ENCODE data around the gene MYO9B.

DNA sequence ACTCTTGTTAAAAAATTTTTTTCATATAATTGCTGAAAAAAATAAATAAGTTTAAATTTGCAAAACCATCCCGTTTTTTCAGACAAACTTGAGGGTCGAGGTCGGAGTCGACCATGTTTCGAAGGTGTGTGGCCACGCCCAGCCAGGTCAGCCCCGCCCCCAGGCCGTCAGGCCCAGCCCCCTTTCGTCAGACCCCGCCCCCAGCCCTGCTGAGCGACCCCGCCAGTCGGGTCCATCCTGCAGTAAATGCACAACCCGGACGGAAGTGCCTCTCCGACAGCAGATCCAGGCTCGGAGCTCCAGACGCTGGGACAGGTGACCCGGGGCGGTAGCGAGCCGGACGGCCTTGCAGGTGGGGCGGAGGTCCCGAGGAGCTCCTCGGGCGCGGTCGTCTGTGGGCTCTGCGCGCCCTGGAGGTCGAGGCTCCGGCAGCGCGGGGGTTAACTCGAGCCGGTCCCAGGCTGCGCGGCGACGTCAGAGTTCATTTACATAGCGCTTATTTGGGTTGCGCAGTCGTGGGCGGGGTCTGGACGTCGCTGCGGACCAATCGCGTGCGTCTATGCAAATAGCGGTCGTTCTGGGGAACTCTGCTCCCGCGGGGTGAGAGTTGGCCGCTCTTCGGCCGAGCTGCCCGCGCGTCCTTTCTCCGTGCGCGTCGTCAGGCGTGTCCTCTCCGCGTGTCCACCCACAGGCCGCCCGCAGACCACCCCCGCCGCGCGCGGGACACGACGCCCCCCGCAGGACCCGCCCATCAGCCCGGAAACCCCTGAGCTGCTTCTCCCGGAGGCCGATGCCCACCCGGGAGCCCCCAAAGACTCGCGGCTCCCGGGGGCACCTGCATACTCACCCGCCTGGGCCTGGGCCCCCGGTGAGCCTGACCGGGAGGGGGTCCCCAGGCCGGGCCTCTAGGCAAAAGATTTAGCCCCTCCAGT lies 150.7 kb downstream of the MYO9B start, which contains the start of gene OCEL1:
- TF ChIP-seq, protein P1, sequence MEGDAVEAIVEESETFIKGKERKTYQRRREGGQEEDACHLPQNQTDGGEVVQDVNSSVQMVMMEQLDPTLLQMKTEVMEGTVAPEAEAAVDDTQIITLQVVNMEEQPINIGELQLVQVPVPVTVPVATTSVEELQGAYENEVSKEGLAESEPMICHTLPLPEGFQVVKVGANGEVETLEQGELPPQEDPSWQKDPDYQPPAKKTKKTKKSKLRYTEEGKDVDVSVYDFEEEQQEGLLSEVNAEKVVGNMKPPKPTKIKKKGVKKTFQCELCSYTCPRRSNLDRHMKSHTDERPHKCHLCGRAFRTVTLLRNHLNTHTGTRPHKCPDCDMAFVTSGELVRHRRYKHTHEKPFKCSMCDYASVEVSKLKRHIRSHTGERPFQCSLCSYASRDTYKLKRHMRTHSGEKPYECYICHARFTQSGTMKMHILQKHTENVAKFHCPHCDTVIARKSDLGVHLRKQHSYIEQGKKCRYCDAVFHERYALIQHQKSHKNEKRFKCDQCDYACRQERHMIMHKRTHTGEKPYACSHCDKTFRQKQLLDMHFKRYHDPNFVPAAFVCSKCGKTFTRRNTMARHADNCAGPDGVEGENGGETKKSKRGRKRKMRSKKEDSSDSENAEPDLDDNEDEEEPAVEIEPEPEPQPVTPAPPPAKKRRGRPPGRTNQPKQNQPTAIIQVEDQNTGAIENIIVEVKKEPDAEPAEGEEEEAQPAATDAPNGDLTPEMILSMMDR (conservative IDR thresholded peaks at IDR 0.05 in 1 of 2, IDR thresholded peaks at IDR 0.05 in 1 of 2; ENCODE audit: low read depth in 1 of 2, low read length in 2 of 2), result no peak
- no peak for TF ChIP-seq EZH2 (IDR thresholded peaks at IDR 0.05; ENCODE audit: low read length, missing control alignments)
